ENCODE data around the gene SCARF2. TPM values are rescaled to one million over a fixed set of nuclear protein-coding genes. Genes with fewer than 3 reads are reported as not detected.

The SCARF2 gene
- polyA plus RNA-seq, 6 donors from 2014 or later = 0.25 to 0.64 (median 0.36) TPM; not detected in 2

- Mint-ChIP-seq H3K4me1 (peaks cover 26 to 31% (median 27%) of the 10 kb centered on the region in 3 donors), H3K36me3 (peaks cover 0 to 13% of the 10 kb centered on the region in 2 donors), H3K27me3 (peaks cover 51 to 69% (median 68%) of the 10 kb centered on the region in 3 donors), H3K9me3 (no peaks in the 10 kb centered on the region), H3K4me3 (peak overlapping the region in 3 of 8 donors; percentile 15 to 62 (median 27)), H3K27ac (no peak overlapping the region)
- no peak for ATAC-seq (ENCODE audit: low read depth in 2 of 2)
- DNase-seq = no peak
These were observed 4.4 kb downstream of the SCARF2 start for GRCh38 chr22:20433191-20433590.

- no peak for ATAC-seq (ENCODE audit: low read depth in 2 of 2)
- H3K27ac Mint-ChIP-seq = peak overlapping the region in 1 of 6 donors; percentile 73
- H3K9me3 Mint-ChIP-seq = no peaks in the 10 kb centered on the region
- H3K4me1 Mint-ChIP-seq = peaks cover 26 to 28% (median 27%) of the 10 kb centered on the region in 3 donors
- H3K36me3 Mint-ChIP-seq = peaks cover 0 to 13% of the 10 kb centered on the region in 2 donors
- no peak for DNase-seq
- H3K4me3 Mint-ChIP-seq = peak overlapping the region in 6 of 8 donors; percentile 34 to 92 (median 57)
- H3K27me3 Mint-ChIP-seq = peaks cover 55 to 74% (median 72%) of the 10 kb centered on the region in 3 donors
These were observed 5.4 kb downstream of the SCARF2 start for GRCh38 chr22:20432244-20432686.

GRCh38 chr22:20431511-20432192 lies 6.0 kb downstream of the SCARF2 start:
- Mint-ChIP-seq H3K9me3 (no peaks in the 10 kb centered on the region), H3K4me3 (peak overlapping the region in 6 of 8 donors; percentile 49 to 92 (median 70)), H3K27ac (peak overlapping the region in 3 of 6 donors; percentile 73 to 85 (median 83)), H3K4me1 (peaks cover 21 to 26% (median 23%) of the 10 kb centered on the region in 3 donors), H3K27me3 (peaks cover 54 to 74% (median 72%) of the 10 kb centered on the region in 3 donors), H3K36me3 (peaks cover 0 to 13% of the 10 kb centered on the region in 2 donors)
- DNase-seq (no peak), ATAC-seq (ENCODE audit: low read depth in 2 of 2) (no peak)

DNA sequence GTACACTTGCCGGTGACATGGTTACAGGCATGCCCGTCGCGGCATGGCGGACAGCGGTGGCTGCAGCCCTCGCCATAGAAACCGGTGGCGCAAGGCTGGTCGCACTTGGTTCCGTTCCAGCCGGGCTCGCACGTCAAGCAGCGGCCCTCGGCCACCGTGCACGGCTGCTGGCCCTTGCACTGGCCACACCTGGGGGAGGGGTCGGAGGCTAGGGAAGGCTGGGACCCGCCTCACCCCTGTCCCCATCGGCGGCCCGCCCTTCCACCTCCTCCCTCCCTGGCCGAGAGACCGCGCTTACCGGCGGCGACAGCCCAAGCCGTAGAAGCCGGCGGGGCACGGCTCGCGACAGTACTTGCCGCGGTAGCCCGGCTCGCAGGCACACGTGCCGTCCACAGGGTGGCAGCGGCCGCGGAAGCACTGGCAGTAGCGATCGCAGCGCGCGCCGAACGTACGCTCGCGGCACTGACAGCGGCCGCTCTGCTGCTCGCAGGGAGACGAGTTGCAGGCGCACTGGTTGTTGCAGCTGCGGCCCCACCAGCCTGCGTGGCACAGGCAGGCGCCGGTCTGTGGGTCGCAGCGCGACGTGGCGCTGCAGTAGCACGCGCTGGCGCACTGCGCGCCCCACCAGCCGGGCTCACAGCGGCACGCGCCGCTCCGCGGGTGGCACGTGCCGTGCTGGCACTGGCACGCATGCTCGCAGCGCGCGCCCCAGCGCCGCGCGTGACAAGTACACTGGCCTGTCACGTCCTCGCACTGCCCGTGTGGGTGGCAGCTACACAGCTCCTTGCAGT lies 6.7 kb downstream of the SCARF2 start:
- Mint-ChIP-seq H3K27ac (peak overlapping the region in 1 of 6 donors; percentile 12), H3K4me1 (peaks cover 20 to 24% (median 23%) of the 10 kb centered on the region in 3 donors), H3K27me3 (peaks cover 54 to 75% (median 68%) of the 10 kb centered on the region in 3 donors), H3K9me3 (no peaks in the 10 kb centered on the region), H3K4me3 (peak overlapping the region; percentile 69 to 92 (median 89)), H3K36me3 (peaks cover 0 to 13% of the 10 kb centered on the region in 2 donors)
- ATAC-seq (ENCODE audit: low read depth in 2 of 2) (peak; percentile 67 to 72), DNase-seq (peak; percentile 54)

DNA sequence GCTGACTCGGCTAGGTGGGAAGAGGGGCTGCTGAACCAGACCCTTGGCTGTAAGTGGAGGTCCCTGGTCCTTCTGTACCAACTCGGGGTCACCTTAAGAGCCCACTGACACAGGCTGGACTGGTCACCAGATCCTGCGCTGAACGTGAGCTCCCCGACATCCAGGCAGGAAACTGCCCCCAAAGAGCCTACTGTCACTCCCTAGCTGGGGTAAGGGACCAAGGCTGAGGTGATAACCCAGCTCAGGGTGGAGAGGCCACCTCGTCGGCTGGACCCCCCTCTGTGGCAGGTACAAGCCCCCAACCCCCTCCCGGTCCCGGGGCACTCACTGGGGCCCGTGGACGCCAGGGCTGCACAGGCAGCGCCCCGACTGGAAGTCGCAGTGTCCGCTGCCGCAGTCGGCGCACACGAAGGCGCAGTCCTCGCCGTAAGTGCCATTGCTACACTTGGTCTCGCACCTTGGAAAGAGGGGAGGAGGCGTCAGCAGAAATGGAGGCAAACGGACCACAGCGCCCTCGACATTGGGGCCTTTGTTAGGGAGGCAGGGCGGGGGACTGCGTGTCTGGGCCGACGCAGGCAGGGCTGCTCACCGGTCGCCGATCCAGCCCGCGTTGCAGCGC lies 7.4 kb downstream of the SCARF2 start:
- Mint-ChIP-seq H3K4me3 (peak overlapping the region; percentile 84 to 95 (median 90)), H3K36me3 (peaks cover 0 to 6% of the 10 kb centered on the region in 2 donors), H3K27ac (peak overlapping the region in 2 of 6 donors; percentile 47 to 72), H3K9me3 (no peaks in the 10 kb centered on the region), H3K4me1 (peaks cover 18 to 23% (median 21%) of the 10 kb centered on the region in 3 donors), H3K27me3 (peaks cover 47 to 68% (median 61%) of the 10 kb centered on the region in 3 donors)
- DNase-seq (no peak), ATAC-seq (ENCODE audit: low read depth in 2 of 2) (no peak)

GRCh38 chr22:20429254-20430100 lies 8.1 kb downstream of the SCARF2 start:
- peak; percentile 74 for DNase-seq
- peaks cover 40 to 68% (median 54%) of the 10 kb centered on the region in 3 donors for H3K27me3 Mint-ChIP-seq
- peak overlapping the region in 1 of 6 donors; percentile 82 for H3K27ac Mint-ChIP-seq
- peaks cover 18 to 25% (median 23%) of the 10 kb centered on the region in 3 donors for H3K4me1 Mint-ChIP-seq
- peak overlapping the region; percentile 84 to 95 (median 90) for H3K4me3 Mint-ChIP-seq
- H3K9me3 Mint-ChIP-seq = no peaks in the 10 kb centered on the region
- H3K36me3 Mint-ChIP-seq = no peaks in the 10 kb centered on the region
- ATAC-seq (ENCODE audit: low read depth in 2 of 2) = peak; percentile 69 to 70

GRCh38 chr22:20428496-20429253 lies 8.9 kb downstream of the SCARF2 start:
- no peaks in the 10 kb centered on the region for H3K36me3 Mint-ChIP-seq
- no peaks in the 10 kb centered on the region for H3K9me3 Mint-ChIP-seq
- H3K27ac Mint-ChIP-seq = peak overlapping the region in 2 of 6 donors; percentile 69 to 82
- no peak for DNase-seq
- peaks cover 22 to 25% (median 24%) of the 10 kb centered on the region in 3 donors for H3K4me1 Mint-ChIP-seq
- peaks cover 36 to 66% (median 49%) of the 10 kb centered on the region in 3 donors for H3K27me3 Mint-ChIP-seq
- H3K4me3 Mint-ChIP-seq = peak overlapping the region; percentile 84 to 95 (median 90)
- no peak for ATAC-seq (ENCODE audit: low read depth in 2 of 2)

- Mint-ChIP-seq H3K36me3 (no peaks in the 10 kb centered on the region), H3K27me3 (peaks cover 33 to 66% (median 52%) of the 10 kb centered on the region in 3 donors), H3K27ac (no peak overlapping the region), H3K4me1 (peaks cover 24 to 25% (median 25%) of the 10 kb centered on the region in 3 donors), H3K9me3 (no peaks in the 10 kb centered on the region), H3K4me3 (peak overlapping the region in 5 of 8 donors; percentile 24 to 91 (median 70))
- no peak for ATAC-seq (ENCODE audit: low read depth in 2 of 2)
- no peak for DNase-seq
These were observed 9.6 kb downstream of the SCARF2 start for GRCh38 chr22:20427945-20428417.

- no peaks in the 10 kb centered on the region for H3K9me3 Mint-ChIP-seq
- peak overlapping the region in 1 of 6 donors; percentile 61 for H3K27ac Mint-ChIP-seq
- DNase-seq (no peak), ATAC-seq (ENCODE audit: low read depth in 2 of 2) (no peak)
- peak overlapping the region in 7 of 8 donors; percentile 10 to 74 (median 58) for H3K4me3 Mint-ChIP-seq
- no peaks in the 10 kb centered on the region for H3K36me3 Mint-ChIP-seq
- peaks cover 22 to 25% (median 25%) of the 10 kb centered on the region in 3 donors for H3K4me1 Mint-ChIP-seq
- peaks cover 27 to 61% (median 47%) of the 10 kb centered on the region in 3 donors for H3K27me3 Mint-ChIP-seq
These were observed 10.3 kb downstream of the SCARF2 start for GRCh38 chr22:20427104-20427944.

- peak overlapping the region in 5 of 8 donors; percentile 10 to 51 (median 40) for H3K4me3 Mint-ChIP-seq
- ATAC-seq (ENCODE audit: low read depth in 2 of 2) = no peak
- peaks cover 25 to 52% (median 39%) of the 10 kb centered on the region in 3 donors for H3K27me3 Mint-ChIP-seq
- no peak overlapping the region for H3K27ac Mint-ChIP-seq
- H3K9me3 Mint-ChIP-seq = no peaks in the 10 kb centered on the region
- DNase-seq = no peak
- no peaks in the 10 kb centered on the region for H3K36me3 Mint-ChIP-seq
- H3K4me1 Mint-ChIP-seq = peaks cover 19 to 22% (median 21%) of the 10 kb centered on the region in 3 donors
These were observed 11.4 kb downstream of the SCARF2 start for GRCh38 chr22:20426259-20426615.

Measured in naive B cell (primary cell).